ENCODE results near the gene PPP2R5A.

PPP2R5A gene

GRCh38 chr1:212238552-212238951 lies 46.7 kb upstream of the PPP2R5A start:
- no peak overlapping the region for H2BK12ac ChIP-seq (ENCODE audit: low read length)
- WGBS (ENCODE audit: extremely low coverage, insufficient coverage, insufficient read length), result no CpG with 5 or more reads among the region's 4 CpGs
- no peak overlapping the region for H3K4ac ChIP-seq (ENCODE audit: low read depth, low read length)
- no peaks in the 10 kb centered on the region for H3K9me3 ChIP-seq (ENCODE audit: insufficient read depth, low read depth, low read length)
- no peak overlapping the region for H4K12ac ChIP-seq (ENCODE audit: low read depth, low read length)
- no peaks in the 10 kb centered on the region for H3K79me1 ChIP-seq (ENCODE audit: low read length)
- no peaks in the 10 kb centered on the region for H3K27me3 ChIP-seq (ENCODE audit: insufficient read depth, low read length)
- no peak overlapping the region for H2BK120ac ChIP-seq (ENCODE audit: insufficient read depth, low read length, poor library complexity)
- H3K18ac ChIP-seq (ENCODE audit: low read length), result no peak overlapping the region
- H2AK5ac ChIP-seq (ENCODE audit: low read length), result no peak overlapping the region
- no peaks in the 10 kb centered on the region for H3K36me3 ChIP-seq (ENCODE audit: control insufficient read depth in 1 of 2, insufficient read depth in 2 of 2, low read length in 2 of 2)
- no peak overlapping the region for H4K8ac ChIP-seq (ENCODE audit: low read depth, low read length)
- H3K4me1 ChIP-seq (ENCODE audit: control insufficient read depth in 1 of 2, insufficient read depth in 2 of 2, low read length in 2 of 2), result peaks cover 3 to 5% of the 10 kb centered on the region in 2 experiments
- H2BK5ac ChIP-seq (ENCODE audit: low read depth, low read length, poor library complexity), result no peak overlapping the region
- no peaks in the 10 kb centered on the region for H3K79me2 ChIP-seq (ENCODE audit: control insufficient read depth, insufficient read depth, low read length, poor library complexity)
- no peak overlapping the region for H4K91ac ChIP-seq (ENCODE audit: low read depth, low read length)
- no peak overlapping the region for H3K23ac ChIP-seq (ENCODE audit: low read length)
- no peak overlapping the region for H3K9ac ChIP-seq (ENCODE audit: low read length)
- H3K4me3 ChIP-seq (ENCODE audit: low read depth, low read length), result no peak overlapping the region
- H2AFZ ChIP-seq (ENCODE audit: insufficient read depth, low read length, poor library complexity), result no peak overlapping the region
- H3K14ac ChIP-seq (ENCODE audit: low read length), result no peak overlapping the region
- H3K27ac ChIP-seq (ENCODE audit: low read depth, low read length), result no peak overlapping the region
- H3K4me2 ChIP-seq (ENCODE audit: low read length), result no peak overlapping the region
- DNase-seq, result no peak

- no peak overlapping the region for H4K12ac ChIP-seq (ENCODE audit: low read depth, low read length)
- H3K27me3 ChIP-seq (ENCODE audit: insufficient read depth, low read length), result no peaks in the 10 kb centered on the region
- no peaks in the 10 kb centered on the region for H3K9me3 ChIP-seq (ENCODE audit: insufficient read depth, low read depth, low read length)
- no peak overlapping the region for H3K4ac ChIP-seq (ENCODE audit: low read depth, low read length)
- H2BK12ac ChIP-seq (ENCODE audit: low read length), result no peak overlapping the region
- no peak for DNase-seq
- H3K18ac ChIP-seq (ENCODE audit: low read length), result no peak overlapping the region
- no peaks in the 10 kb centered on the region for H3K79me2 ChIP-seq (ENCODE audit: control insufficient read depth, insufficient read depth, low read length, poor library complexity)
- H3K4me1 ChIP-seq (ENCODE audit: control insufficient read depth in 1 of 2, insufficient read depth in 2 of 2, low read length in 2 of 2), result peaks cover 3 to 5% of the 10 kb centered on the region in 2 experiments
- H2BK120ac ChIP-seq (ENCODE audit: insufficient read depth, low read length, poor library complexity), result no peak overlapping the region
- H3K23ac ChIP-seq (ENCODE audit: low read length), result no peak overlapping the region
- H3K36me3 ChIP-seq (ENCODE audit: control insufficient read depth in 1 of 2, insufficient read depth in 2 of 2, low read length in 2 of 2), result no peaks in the 10 kb centered on the region
- no peak overlapping the region for H3K4me3 ChIP-seq (ENCODE audit: low read depth, low read length)
- H3K27ac ChIP-seq (ENCODE audit: low read depth, low read length), result no peak overlapping the region
- no peak overlapping the region for H2BK5ac ChIP-seq (ENCODE audit: low read depth, low read length, poor library complexity)
- no CpG with 5 or more reads among the region's 2 CpGs for WGBS (ENCODE audit: extremely low coverage, insufficient coverage, insufficient read length)
- H4K91ac ChIP-seq (ENCODE audit: low read depth, low read length), result no peak overlapping the region
- no peaks in the 10 kb centered on the region for H3K79me1 ChIP-seq (ENCODE audit: low read length)
- no peak overlapping the region for H3K14ac ChIP-seq (ENCODE audit: low read length)
- no peak overlapping the region for H4K8ac ChIP-seq (ENCODE audit: low read depth, low read length)
- no peak overlapping the region for H3K9ac ChIP-seq (ENCODE audit: low read length)
- H3K4me2 ChIP-seq (ENCODE audit: low read length), result no peak overlapping the region
- H2AK5ac ChIP-seq (ENCODE audit: low read length), result no peak overlapping the region
- H2AFZ ChIP-seq (ENCODE audit: insufficient read depth, low read length, poor library complexity), result no peak overlapping the region
These were observed 43.7 kb upstream of the PPP2R5A start for GRCh38 chr1:212241501-212241900.

DNA sequence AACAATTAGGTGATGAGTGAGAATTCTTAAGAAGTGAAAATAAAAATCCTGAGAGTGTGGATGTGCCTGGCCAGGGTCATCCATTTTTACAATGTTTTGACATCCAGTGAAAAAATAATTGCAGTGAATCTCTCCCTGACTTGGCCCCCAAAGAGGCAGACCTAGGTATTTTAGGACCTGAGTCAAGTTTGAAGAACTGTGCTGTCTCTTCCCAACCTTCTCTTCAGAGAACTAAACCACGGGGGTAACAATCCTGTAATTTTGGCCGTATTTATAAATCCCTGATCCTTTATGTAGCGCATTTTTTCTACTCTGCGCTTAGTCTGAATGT lies 43.3 kb upstream of the PPP2R5A start:
- DNase-seq, result no peak
- H2AK5ac ChIP-seq (ENCODE audit: low read length), result no peak overlapping the region
- no peak overlapping the region for H3K4me2 ChIP-seq (ENCODE audit: low read length)
- H3K27ac ChIP-seq (ENCODE audit: low read depth, low read length), result no peak overlapping the region
- no peaks in the 10 kb centered on the region for H3K36me3 ChIP-seq (ENCODE audit: control insufficient read depth in 1 of 2, insufficient read depth in 2 of 2, low read length in 2 of 2)
- no CpG with 5 or more reads among the region's 4 CpGs for WGBS (ENCODE audit: extremely low coverage, insufficient coverage, insufficient read length)
- no peak overlapping the region for H2BK5ac ChIP-seq (ENCODE audit: low read depth, low read length, poor library complexity)
- no peak overlapping the region for H3K4ac ChIP-seq (ENCODE audit: low read depth, low read length)
- H3K79me2 ChIP-seq (ENCODE audit: control insufficient read depth, insufficient read depth, low read length, poor library complexity), result no peaks in the 10 kb centered on the region
- H2BK12ac ChIP-seq (ENCODE audit: low read length), result no peak overlapping the region
- H3K23ac ChIP-seq (ENCODE audit: low read length), result no peak overlapping the region
- H3K27me3 ChIP-seq (ENCODE audit: insufficient read depth, low read length), result no peaks in the 10 kb centered on the region
- H3K4me3 ChIP-seq (ENCODE audit: low read depth, low read length), result no peak overlapping the region
- H3K9me3 ChIP-seq (ENCODE audit: insufficient read depth, low read depth, low read length), result no peaks in the 10 kb centered on the region
- H4K12ac ChIP-seq (ENCODE audit: low read depth, low read length), result no peak overlapping the region
- H3K79me1 ChIP-seq (ENCODE audit: low read length), result no peaks in the 10 kb centered on the region
- no peak overlapping the region for H3K9ac ChIP-seq (ENCODE audit: low read length)
- no peak overlapping the region for H3K14ac ChIP-seq (ENCODE audit: low read length)
- H2BK120ac ChIP-seq (ENCODE audit: insufficient read depth, low read length, poor library complexity), result no peak overlapping the region
- no peak overlapping the region for H3K18ac ChIP-seq (ENCODE audit: low read length)
- H2AFZ ChIP-seq (ENCODE audit: insufficient read depth, low read length, poor library complexity), result no peak overlapping the region
- H4K8ac ChIP-seq (ENCODE audit: low read depth, low read length), result no peak overlapping the region
- peaks cover 3 to 5% of the 10 kb centered on the region in 2 experiments for H3K4me1 ChIP-seq (ENCODE audit: control insufficient read depth in 1 of 2, insufficient read depth in 2 of 2, low read length in 2 of 2)
- H4K91ac ChIP-seq (ENCODE audit: low read depth, low read length), result no peak overlapping the region

GRCh38 chr1:212242288-212242984 lies 42.8 kb upstream of the PPP2R5A start:
- Histone ChIP-seq H3K9me3 (ENCODE audit: insufficient read depth, low read depth, low read length) (no peaks in the 10 kb centered on the region), H2BK12ac (ENCODE audit: low read length) (no peak overlapping the region), H3K4ac (ENCODE audit: low read depth, low read length) (no peak overlapping the region), H4K8ac (ENCODE audit: low read depth, low read length) (no peak overlapping the region), H3K4me3 (ENCODE audit: low read depth, low read length) (no peak overlapping the region), H4K12ac (ENCODE audit: low read depth, low read length) (no peak overlapping the region), H3K4me1 (ENCODE audit: control insufficient read depth in 1 of 2, insufficient read depth in 2 of 2, low read length in 2 of 2) (peaks cover 3 to 5% of the 10 kb centered on the region in 2 experiments), H2BK5ac (ENCODE audit: low read depth, low read length, poor library complexity) (no peak overlapping the region), H3K79me1 (ENCODE audit: low read length) (no peaks in the 10 kb centered on the region), H2AFZ (ENCODE audit: insufficient read depth, low read length, poor library complexity) (no peak overlapping the region), H3K18ac (ENCODE audit: low read length) (no peak overlapping the region), H3K79me2 (ENCODE audit: control insufficient read depth, insufficient read depth, low read length, poor library complexity) (no peaks in the 10 kb centered on the region), H3K27me3 (ENCODE audit: insufficient read depth, low read length) (no peaks in the 10 kb centered on the region), H3K9ac (ENCODE audit: low read length) (no peak overlapping the region), H3K14ac (ENCODE audit: low read length) (no peak overlapping the region), H3K4me2 (ENCODE audit: low read length) (no peak overlapping the region), H3K27ac (ENCODE audit: low read depth, low read length) (no peak overlapping the region), H2BK120ac (ENCODE audit: insufficient read depth, low read length, poor library complexity) (no peak overlapping the region), H3K36me3 (ENCODE audit: control insufficient read depth in 1 of 2, insufficient read depth in 2 of 2, low read length in 2 of 2) (no peaks in the 10 kb centered on the region), H2AK5ac (ENCODE audit: low read length) (no peak overlapping the region), H4K91ac (ENCODE audit: low read depth, low read length) (no peak overlapping the region), H3K23ac (ENCODE audit: low read length) (no peak overlapping the region)
- no CpG with 5 or more reads among the region's 11 CpGs for WGBS (ENCODE audit: extremely low coverage, insufficient coverage, insufficient read length)
- no peak for DNase-seq
